Ascending aorta (tissue), 2 donors: ENCODE measurements around the gene KLF7. TPM values are rescaled to one million over a fixed set of nuclear protein-coding genes. Genes with fewer than 3 reads are reported as not detected.

Experiments
- DNase-seq, 2 donors: peaks; one replicate each; pipeline ENCODE4 v3.0.0-alpha.2; 2019; ENCODE audit warnings: low spot score in 2 of 2
- H3K27ac ChIP-seq, 2 donors: fragments of 200-600 bp; sonication (generic); one replicate each; pipeline ENCODE4 v1.5.1; 2016 to 2017; ENCODE audit warnings: mild to moderate bottlenecking in 1 of 2
- H3K27me3 ChIP-seq: fragments of 200-600 bp; sonication (generic); one replicate; pipeline ENCODE4 v1.5.1; 2017
- H3K36me3 ChIP-seq, 2 donors: fragments of 200-600 bp; sonication (generic); one replicate each; pipeline ENCODE4 v1.5.1; 2016
- H3K4me1 ChIP-seq, 2 donors: fragments of 200-600 bp; sonication (generic); one replicate each; pipeline ENCODE4 v1.5.1; 2016 to 2017; ENCODE audit warnings: mild to moderate bottlenecking in 1 of 2
- H3K4me3 ChIP-seq, 2 donors: fragments of 200-600 bp; sonication (generic); one replicate each; pipeline ENCODE4 v1.5.1; 2016 to 2017; ENCODE audit warnings: mild to moderate bottlenecking in 1 of 2
- H3K9me3 ChIP-seq, 2 donors: fragments of 200-600 bp; sonication (generic); one replicate each; pipeline ENCODE4 v1.5.1; 2016
- intact Hi-C: fragments of 100-400 bp; cut with DNase I; formaldehyde crosslinking; loops from one replicate; pipeline ENCODE4 v1.15.1; 2023
- total RNA-seq: library from RNA; depleted of rRNA; stranded (reverse); fragments of >200 nt; gene quantifications from one replicate; pipeline ENCODE4 v1.1.0, GENCODE V29; 2016
- TF ChIP-seq, protein P1 (sequence below), 3 experiments: fragments of 200-600 bp in 2 of 3; fragments of 450-650 bp in 1 of 3; sonication (generic) in 2 of 3; IDR thresholded peaks; one replicate each; pipeline ENCODE4 v1.5.1; 2016 to 2019; ENCODE audit warnings: antibody characterized with exemption in 3 of 3, mild to moderate bottlenecking in 1 of 3, moderate library complexity in 1 of 3

KLF7 gene
- total RNA-seq, 1 donor from 2014 or later, result 17.0 TPM

DNA sequence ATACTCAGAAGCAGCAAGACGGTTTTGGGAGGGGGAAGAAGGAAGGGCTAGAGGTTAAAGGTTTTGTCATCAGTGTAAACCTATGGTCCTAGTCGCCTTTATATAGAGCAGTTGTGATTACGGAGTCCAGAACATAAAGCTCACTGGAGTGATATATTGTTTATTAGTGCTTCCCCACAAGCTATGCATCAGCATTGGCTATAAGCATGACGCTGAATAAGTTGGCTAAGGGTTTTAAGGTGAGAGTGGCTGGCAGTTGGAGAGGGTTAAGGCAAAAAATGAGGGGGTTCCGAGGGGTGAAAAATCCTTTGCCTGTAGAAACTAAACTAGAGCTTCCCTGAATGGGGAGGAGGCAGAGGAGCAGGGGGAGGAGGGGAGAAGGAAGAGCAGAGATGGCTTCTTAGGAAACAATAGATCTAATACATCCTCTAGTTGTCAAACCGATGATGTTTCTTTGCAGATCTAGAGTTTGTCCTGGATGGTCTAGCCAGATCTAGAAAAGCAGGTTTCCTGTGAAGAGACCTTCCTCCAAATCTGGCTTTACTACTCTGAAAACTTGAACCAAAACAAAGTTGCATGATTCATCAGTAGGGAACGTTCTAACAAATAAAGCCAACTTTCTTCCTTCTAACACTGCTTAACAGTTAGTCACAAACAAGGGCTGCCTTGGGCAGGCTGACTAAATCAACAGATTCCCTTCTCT lies 2.5 kb downstream of the KLF7 start:
- H3K4me1 ChIP-seq, result peaks cover 14 to 37% of the 10 kb centered on the region in 2 donors

DNA sequence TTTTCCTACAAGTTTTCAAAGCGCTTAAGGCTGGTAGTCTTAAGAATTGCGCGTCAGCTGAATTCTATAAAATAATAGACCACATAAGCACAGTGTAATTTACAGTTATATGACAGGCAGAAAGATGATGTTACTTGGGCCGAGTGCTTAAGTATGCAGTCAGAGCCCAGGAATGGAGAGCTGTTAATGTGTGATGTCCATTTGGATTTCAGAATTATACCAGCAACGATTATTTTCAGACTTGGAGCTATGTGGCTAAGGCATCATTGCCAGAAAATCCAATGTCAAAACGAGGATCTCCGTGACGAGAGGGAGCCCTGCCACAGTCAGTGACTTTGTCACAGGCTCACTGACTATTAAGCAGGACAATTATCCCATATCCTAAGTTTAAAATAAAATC lies 3.4 kb downstream of the KLF7 start:
- no peaks in the 10 kb centered on the region for H3K36me3 ChIP-seq
- intact Hi-C loops, result loop anchor here (2.0 to 5.0 kb wide), 2 partner anchors 14 to 40 kb away; no protein-coding TSS in a partner anchor
- peak overlapping the region; percentile 86 to 100 for H3K27ac ChIP-seq
- H3K4me1 ChIP-seq, result peaks cover 14 to 37% of the 10 kb centered on the region in 2 donors
- H3K9me3 ChIP-seq, result no peaks in the 10 kb centered on the region
- peak overlapping the region; percentile 78 to 79 for H3K4me3 ChIP-seq
- TF ChIP-seq, protein P1, sequence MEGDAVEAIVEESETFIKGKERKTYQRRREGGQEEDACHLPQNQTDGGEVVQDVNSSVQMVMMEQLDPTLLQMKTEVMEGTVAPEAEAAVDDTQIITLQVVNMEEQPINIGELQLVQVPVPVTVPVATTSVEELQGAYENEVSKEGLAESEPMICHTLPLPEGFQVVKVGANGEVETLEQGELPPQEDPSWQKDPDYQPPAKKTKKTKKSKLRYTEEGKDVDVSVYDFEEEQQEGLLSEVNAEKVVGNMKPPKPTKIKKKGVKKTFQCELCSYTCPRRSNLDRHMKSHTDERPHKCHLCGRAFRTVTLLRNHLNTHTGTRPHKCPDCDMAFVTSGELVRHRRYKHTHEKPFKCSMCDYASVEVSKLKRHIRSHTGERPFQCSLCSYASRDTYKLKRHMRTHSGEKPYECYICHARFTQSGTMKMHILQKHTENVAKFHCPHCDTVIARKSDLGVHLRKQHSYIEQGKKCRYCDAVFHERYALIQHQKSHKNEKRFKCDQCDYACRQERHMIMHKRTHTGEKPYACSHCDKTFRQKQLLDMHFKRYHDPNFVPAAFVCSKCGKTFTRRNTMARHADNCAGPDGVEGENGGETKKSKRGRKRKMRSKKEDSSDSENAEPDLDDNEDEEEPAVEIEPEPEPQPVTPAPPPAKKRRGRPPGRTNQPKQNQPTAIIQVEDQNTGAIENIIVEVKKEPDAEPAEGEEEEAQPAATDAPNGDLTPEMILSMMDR (IDR thresholded peaks at IDR 0.05), result no peak
- DNase-seq, result no peak
- no peaks in the 10 kb centered on the region for H3K27me3 ChIP-seq

More for the DNA sequence above, 2.5 kb downstream of the KLF7 start:
- intact Hi-C loops, result loop anchor here (1.0 to 5.0 kb wide), 3 partner anchors 14 to 41 kb away; no protein-coding TSS in a partner anchor
- peak overlapping the region; percentile 86 to 100 for H3K27ac ChIP-seq
- no peaks in the 10 kb centered on the region for H3K9me3 ChIP-seq
- peak overlapping the region; percentile 78 to 79 for H3K4me3 ChIP-seq
- peak; percentile 12 to 79 for DNase-seq
- no peaks in the 10 kb centered on the region for H3K27me3 ChIP-seq
- no peaks in the 10 kb centered on the region for H3K36me3 ChIP-seq
- TF ChIP-seq, protein P1 (IDR thresholded peaks at IDR 0.05), result no peak

DNA sequence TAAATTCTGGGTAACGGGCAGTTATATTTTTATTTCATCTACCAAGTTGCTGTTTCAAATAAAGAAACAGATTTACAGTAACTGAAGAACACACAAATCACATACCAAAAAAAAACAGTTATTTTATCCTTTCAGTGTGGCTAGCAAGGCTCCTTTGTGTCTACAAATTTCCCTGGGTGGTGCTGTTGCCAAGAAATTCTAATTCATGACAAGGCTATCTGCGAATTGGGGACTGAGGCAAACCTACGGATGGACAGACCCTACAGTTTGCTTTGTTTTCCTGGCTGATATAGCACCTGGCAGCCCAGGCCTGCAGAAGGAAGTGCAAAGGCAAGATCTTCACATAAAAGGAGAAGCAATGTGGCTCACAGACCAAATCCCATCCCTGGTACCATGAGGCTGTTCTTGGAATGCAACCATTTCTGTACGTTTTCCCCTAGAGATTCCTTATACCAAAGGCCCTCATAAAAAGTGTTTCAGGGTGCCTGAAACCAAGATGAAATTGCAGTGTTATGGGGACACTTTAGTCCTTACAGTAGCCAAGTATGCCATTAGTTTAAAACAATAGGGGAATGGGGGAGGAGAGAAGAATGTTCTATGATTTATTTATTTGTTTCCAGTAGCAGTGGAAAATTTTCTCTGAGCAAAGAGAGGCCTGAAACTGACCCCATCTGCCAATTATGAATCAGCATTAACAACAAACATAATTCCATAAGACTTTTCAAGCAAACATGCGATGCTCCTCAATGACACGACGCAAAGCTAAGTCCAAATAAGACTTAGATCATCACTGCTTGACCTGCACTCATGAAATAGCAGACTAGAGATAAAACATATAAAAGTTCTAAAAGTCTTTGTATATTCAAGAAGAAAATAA lies 4.3 kb downstream of the KLF7 start:
- peaks cover 15 to 44% of the 10 kb centered on the region in 2 donors for H3K4me1 ChIP-seq
- intact Hi-C loops, result loop anchor here (2.0 to 5.0 kb wide), 2 partner anchors 13 to 39 kb away; no protein-coding TSS in a partner anchor
- peak overlapping the region; percentile 86 to 100 for H3K27ac ChIP-seq
- no peaks in the 10 kb centered on the region for H3K36me3 ChIP-seq
- no peaks in the 10 kb centered on the region for H3K9me3 ChIP-seq
- TF ChIP-seq, protein P1 (IDR thresholded peaks at IDR 0.05), result no peak
- H3K27me3 ChIP-seq, result no peaks in the 10 kb centered on the region
- H3K4me3 ChIP-seq, result peak overlapping the region; percentile 78 to 79
- no peak for DNase-seq

DNA sequence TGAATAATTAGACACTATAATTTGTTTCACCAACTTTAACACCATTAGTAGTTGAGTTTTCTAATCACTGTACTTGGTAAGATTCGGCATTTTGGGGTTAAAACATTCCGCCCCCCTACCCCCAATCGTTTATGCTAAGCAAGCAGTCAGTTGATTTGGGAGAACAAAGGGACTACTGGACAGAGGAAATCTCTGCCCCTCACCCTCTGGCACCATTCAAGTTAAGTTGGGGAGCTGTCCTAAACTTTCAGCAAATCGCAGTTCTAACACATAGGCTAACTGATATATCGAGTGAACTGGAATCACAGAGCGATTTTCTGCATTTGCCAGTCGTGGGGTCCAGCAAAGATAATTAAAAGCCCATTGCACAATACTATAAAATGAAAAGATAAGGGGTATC lies 5.6 kb downstream of the KLF7 start:
- peak overlapping the region in 1 of 2 donors; percentile 10 for H3K27ac ChIP-seq
- intact Hi-C loops, result loop anchor here (5.0 kb wide), 1 partner anchor 38 kb away; no protein-coding TSS in a partner anchor
- no peak for DNase-seq
- TF ChIP-seq, protein P1 (IDR thresholded peaks at IDR 0.05), result no peak
- H3K9me3 ChIP-seq, result no peaks in the 10 kb centered on the region
- H3K4me1 ChIP-seq, result peaks cover 17 to 58% of the 10 kb centered on the region in 2 donors
- H3K4me3 ChIP-seq, result peak overlapping the region in 1 of 2 donors; percentile 79
- no peaks in the 10 kb centered on the region for H3K36me3 ChIP-seq
- no peaks in the 10 kb centered on the region for H3K27me3 ChIP-seq

DNA sequence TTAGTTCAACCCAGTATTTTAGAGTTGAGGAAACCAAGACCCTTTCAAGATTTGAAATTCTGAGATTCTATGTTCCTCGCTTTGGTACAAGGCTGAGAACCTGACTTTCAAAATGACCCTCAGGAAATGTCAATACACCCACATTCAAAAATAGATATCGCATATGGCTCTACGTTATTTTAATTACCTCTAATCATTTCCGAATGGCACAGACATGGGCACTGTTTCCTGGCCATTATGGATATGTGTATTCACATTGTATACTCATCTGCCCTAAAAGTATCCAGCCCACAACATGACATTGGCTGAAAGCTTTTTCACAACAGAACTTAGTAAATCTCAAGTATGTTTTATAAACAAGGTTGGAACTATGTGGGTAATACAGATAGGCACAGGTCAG lies 6.7 kb downstream of the KLF7 start:
- Histone ChIP-seq H3K4me1 (peaks cover 21 to 69% of the 10 kb centered on the region in 2 donors), H3K36me3 (no peaks in the 10 kb centered on the region), H3K4me3 (no peak overlapping the region), H3K27ac (peak overlapping the region in 1 of 2 donors; percentile 27), H3K9me3 (no peaks in the 10 kb centered on the region), H3K27me3 (no peaks in the 10 kb centered on the region)
- intact Hi-C loops, result no loop called here
- DNase-seq, result no peak
- TF ChIP-seq, protein P1 (IDR thresholded peaks at IDR 0.05), result no peak
